ENCODE results near the gene STON2. TPM values are rescaled to one million over a fixed set of nuclear protein-coding genes. Genes with fewer than 3 reads are reported as not detected.
A peak's percentile ranks its signal among the peaks of the same experiment; 100 is the strongest.

Gene STON2
- total RNA-seq, 2 donors from 2014 or later = 6.6 to 16.6 TPM

GRCh38 chr14:81222691-81223090 lies 177.4 kb downstream of the STON2 start:
- no peak for TF ChIP-seq POLR2A (IDR thresholded peaks at IDR 0.05)
- TF ChIP-seq CTCF (IDR thresholded peaks at IDR 0.05) = no peak
- Histone ChIP-seq H3K36me3 (replicated peaks in 1 of 2; ENCODE audit: insufficient read depth in 1 of 2, low read depth in 2 of 2) (no peaks in the 10 kb centered on the region), H3K4me3 (no peak overlapping the region), H3K27ac (peak overlapping the region in 2 of 4 donors; percentile 33 to 98), H3K27me3 (no peaks in the 10 kb centered on the region), H3K4me1 (peaks cover 29% of the 10 kb centered on the region), H3K9me3 (no peaks in the 10 kb centered on the region)
- ATAC-seq = no peak
- intact Hi-C loops (cut with DNase I) = no loop called here
- peak; percentile 22 to 50 (median 36) for DNase-seq
- 43 to 50% methylated on average over 2 of the region's 2 CpGs for WGBS, 2 donors

GRCh38 chr14:81222126-81222525 lies 178.0 kb downstream of the STON2 start:
- Histone ChIP-seq H3K4me1 (peaks cover 35% of the 10 kb centered on the region), H3K9me3 (no peaks in the 10 kb centered on the region), H3K36me3 (replicated peaks in 1 of 2; ENCODE audit: insufficient read depth in 1 of 2, low read depth in 2 of 2) (no peaks in the 10 kb centered on the region), H3K27me3 (no peaks in the 10 kb centered on the region), H3K27ac (peak overlapping the region; percentile 33 to 100 (median 98)), H3K4me3 (no peak overlapping the region)
- DNase-seq (no peak), ATAC-seq (no peak)
- intact Hi-C loops (cut with DNase I) = no loop called here
- TF ChIP-seq CTCF (IDR thresholded peaks at IDR 0.05) (no peak), POLR2A (IDR thresholded peaks at IDR 0.05) (no peak)
- 54 to 67% methylated on average over 5 of the region's 5 CpGs for WGBS, 2 donors

- H3K4me1 ChIP-seq = peaks cover 39% of the 10 kb centered on the region
- intact Hi-C loops (cut with DNase I) = no loop called here
- H3K9me3 ChIP-seq = no peaks in the 10 kb centered on the region
- TF ChIP-seq POLR2A (IDR thresholded peaks at IDR 0.05) = peak in 2 of 3 donors; percentile 48 to 66
- TF ChIP-seq CTCF (IDR thresholded peaks at IDR 0.05) = no peak
- peak overlapping the region; percentile 97 to 100 (median 98) for H3K27ac ChIP-seq
- WGBS, 2 donors = 14 to 20% methylated on average over 16 of the region's 16 CpGs
- no peaks in the 10 kb centered on the region for H3K36me3 ChIP-seq (replicated peaks in 1 of 2; ENCODE audit: insufficient read depth in 1 of 2, low read depth in 2 of 2)
- no peaks in the 10 kb centered on the region for H3K27me3 ChIP-seq
- peak; percentile 20 to 26 (median 24) for DNase-seq
- ATAC-seq = no peak
- H3K4me3 ChIP-seq = peak overlapping the region in 1 of 2 donors; percentile 7
Observed at GRCh38 chr14:81221579-81222102, 178.5 kb downstream of the STON2 start.

GRCh38 chr14:81220830-81221578 lies 179.1 kb downstream of the STON2 start, which contains the start of gene GTF2A1:
TSS of gene GTF2A1 (minus strand) at chr14:81220959. CDS start at chr14:81220518, 441 bp downstream.
- peak; percentile 89 for ATAC-seq
- WGBS, 2 donors = 0 to 1% methylated on average over 20 to 83 of the region's 84 CpGs
- intact Hi-C loops (cut with DNase I) = no loop called here

More at GRCh38 chr14:81220830-81221578, 179.1 kb downstream of the STON2 start, which contains the start of gene GTF2A1:
- Histone ChIP-seq H3K27ac (peak within 1 kb of the TSS; percentile 97 to 100 (median 98)), H3K4me3 (peak within 1 kb of the TSS; percentile 35 to 77), H3K36me3 (replicated peaks in 1 of 2; ENCODE audit: insufficient read depth in 1 of 2, low read depth in 2 of 2) (no peaks in the 10 kb centered on the region), H3K4me1 (peaks cover 42% of the 10 kb centered on the region), H3K9me3 (no peaks in the 10 kb centered on the region), H3K27me3 (no peaks in the 10 kb centered on the region)
- peak in 1 of 3 donors; percentile 97 for TF ChIP-seq POLR2A (IDR thresholded peaks at IDR 0.05)
- peak in 1 of 7 experiments; percentile 12 for TF ChIP-seq CTCF (IDR thresholded peaks at IDR 0.05)
- peak; percentile 95 to 96 (median 96) for DNase-seq

Measured in body of pancreas (tissue), 4 donors.